SH-SY5Y (cell line): ENCODE data around the gene LCE3E.

Source experiments
- GATA2 ChIP-seq: IDR thresholded peaks from 2 replicates; pipeline ENCODE4 v1.6.1; 2011; ENCODE audit warnings: mild to moderate bottlenecking, low read depth, low read length
- GATA3 ChIP-seq: IDR thresholded peaks from 2 replicates; pipeline ENCODE4 v1.6.1; 2011; ENCODE audit warnings: low read depth, mild to moderate bottlenecking, low read length, moderate library complexity

Gene LCE3E, protein sequence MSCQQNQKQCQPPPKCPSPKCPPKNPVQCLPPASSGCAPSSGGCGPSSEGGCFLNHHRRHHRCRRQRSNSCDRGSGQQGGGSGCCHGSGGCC

GRCh38 chr1:152566681-152567080 lies at the start of gene LCE3E:
Gene LCE3E, minus strand, starts transcription at chr1:152566780. Its CDS starts 572 bp downstream, at chr1:152566208.
- TF ChIP-seq GATA2 (no peak), GATA3 (no peak)

GRCh38 chr1:152613511-152613910 lies 46.9 kb upstream of the LCE3E start, which contains the start of gene LCE3B:
Gene LCE3B, plus strand, starts transcription at chr1:152613811. Its CDS starts 0 bp downstream, at chr1:152613811.
- no peak for TF ChIP-seq GATA2
- no peak for TF ChIP-seq GATA3

DNA sequence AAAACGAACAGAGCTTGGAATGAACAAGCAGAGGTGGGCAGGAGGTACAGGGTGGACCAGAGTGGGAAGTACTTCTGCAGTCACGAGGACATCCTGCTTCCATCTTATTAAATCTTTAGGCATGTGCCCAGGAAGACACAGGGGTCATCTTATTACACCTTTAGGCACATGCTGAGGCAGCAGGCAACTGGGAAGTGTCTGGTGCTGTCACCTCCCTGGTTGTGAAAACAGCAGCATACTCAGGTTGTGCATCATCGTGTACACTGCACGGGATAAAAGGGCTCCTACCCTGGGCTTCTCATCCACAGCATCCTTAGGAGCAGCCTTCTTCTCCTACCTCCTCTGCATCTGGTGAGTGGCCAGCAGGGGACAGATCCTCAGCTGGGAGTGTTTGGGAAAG lies 33.4 kb upstream of the LCE3E start, which contains the start of gene LCE3C:
Gene LCE3C (plus strand): TSS at position 301 of the 400 bp plus-strand sequence. CDS start 498 bp downstream, outside the sequence.
- no peak for TF ChIP-seq GATA3
- no peak for TF ChIP-seq GATA2

DNA sequence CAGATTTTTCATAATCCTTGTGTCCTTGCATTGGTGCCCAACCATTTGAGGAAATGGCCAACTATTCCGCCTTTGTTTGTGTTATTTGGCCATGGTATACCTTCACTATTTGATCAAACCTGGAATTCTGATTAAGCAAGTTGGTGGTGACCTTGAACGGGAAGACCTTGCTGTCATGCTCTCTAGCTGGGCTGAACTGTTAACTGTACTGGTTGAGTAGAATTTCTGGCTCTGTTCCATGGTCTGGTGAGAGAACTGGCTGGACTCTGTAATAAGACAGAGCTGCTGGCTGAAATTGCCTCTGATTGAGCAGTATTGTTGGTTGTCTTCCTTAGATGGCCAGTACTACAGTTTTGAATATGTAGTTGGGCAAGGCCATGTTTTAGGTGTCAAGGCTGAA lies 30.4 kb upstream of the LCE3E start:
- no peak for TF ChIP-seq GATA2
- TF ChIP-seq GATA3 = no peak

GRCh38 chr1:152585586-152585985 lies 19.0 kb upstream of the LCE3E start:
- TF ChIP-seq GATA3 (no peak), GATA2 (no peak)

GRCh38 chr1:152582647-152583046 lies 16.1 kb upstream of the LCE3E start:
- TF ChIP-seq GATA3 (no peak), GATA2 (no peak)

- TF ChIP-seq GATA3 (no peak), GATA2 (no peak)
Measured at GRCh38 chr1:152580433-152580832, 13.9 kb upstream of the LCE3E start, which contains the start of gene LCE3D. Gene LCE3D, minus strand, starts transcription at chr1:152580516. Its CDS starts 580 bp downstream, at chr1:152579936.

GRCh38 chr1:152577168-152577567 lies 10.6 kb upstream of the LCE3E start:
- no peak for TF ChIP-seq GATA3
- no peak for TF ChIP-seq GATA2

DNA sequence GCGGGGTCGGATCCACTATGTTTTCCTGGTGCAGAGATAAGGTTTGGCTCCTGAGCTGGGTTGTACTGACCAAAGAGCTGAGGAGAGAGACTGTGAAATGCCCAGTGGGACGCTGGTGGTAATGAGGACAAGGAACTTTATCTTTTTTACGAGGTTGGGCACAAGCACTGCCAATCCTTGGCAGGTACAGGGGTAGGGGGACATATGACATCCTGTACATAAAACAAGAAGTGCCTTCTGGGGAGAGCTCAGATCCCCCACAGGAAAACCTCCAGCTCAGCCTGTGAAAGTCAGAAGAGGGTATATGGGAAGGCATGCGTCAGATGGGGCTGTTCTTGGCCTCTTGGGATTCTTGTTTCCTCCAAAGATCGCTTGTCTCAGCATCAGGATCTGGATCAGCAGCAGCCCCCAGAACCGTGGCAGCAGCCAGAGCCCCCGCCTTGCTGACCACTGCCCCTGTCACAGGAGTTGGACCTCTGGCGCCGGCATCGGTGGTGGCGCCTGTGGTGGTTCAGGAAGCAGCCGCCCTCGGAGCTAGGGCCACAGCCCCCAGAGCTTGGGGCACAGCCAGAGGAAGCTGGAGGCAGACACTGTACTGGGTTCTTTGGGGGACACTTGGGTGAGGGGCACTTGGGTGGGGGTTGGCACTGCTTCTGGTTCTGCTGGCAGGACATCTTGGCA lies 905 bp downstream of the LCE3E start:
- TF ChIP-seq GATA3 = no peak
- TF ChIP-seq GATA2 = no peak

DNA sequence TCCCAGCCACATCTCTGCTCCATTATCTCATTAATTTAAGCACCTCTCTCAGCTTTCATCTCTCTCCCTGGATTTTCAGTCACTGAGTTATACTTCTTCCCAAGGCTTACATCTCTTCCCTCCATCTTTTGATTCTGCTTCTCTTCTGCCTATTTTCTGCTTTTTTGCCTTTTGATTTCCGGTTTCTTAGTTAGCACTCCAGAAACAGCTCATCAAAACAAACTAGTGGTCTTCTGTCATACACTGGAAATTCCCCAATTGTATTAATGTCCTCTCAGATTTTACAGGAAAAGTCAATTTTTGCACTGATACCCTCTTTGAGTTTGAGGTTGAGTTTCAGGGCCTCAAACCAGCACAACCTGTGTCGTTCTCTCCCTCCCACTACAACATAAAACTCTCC lies 1.5 kb downstream of the LCE3E start:
- TF ChIP-seq GATA2 = no peak
- TF ChIP-seq GATA3 = no peak

GRCh38 chr1:152546704-152547103 lies 19.9 kb downstream of the LCE3E start:
- TF ChIP-seq GATA2 (no peak), GATA3 (no peak)

DNA sequence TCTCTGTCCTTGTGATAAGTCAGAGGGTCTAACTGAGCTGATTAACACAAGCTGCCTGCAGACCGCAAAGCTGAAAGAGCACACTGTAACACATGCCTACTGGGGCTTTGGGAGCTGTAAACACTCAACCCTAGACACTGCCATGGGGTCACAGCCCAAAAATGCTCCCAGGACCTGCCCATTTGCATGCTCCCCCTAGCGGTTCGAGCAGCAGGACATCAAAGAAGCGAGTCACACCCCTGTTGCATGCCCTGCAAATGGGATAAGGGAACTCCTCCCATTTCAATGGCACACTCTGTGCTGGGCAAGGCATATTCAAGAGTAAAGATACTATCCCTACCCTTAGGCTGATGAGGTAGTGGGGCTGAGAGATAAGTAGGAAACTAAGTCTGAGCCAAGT lies 22.8 kb downstream of the LCE3E start:
- no peak for TF ChIP-seq GATA3
- TF ChIP-seq GATA2 = no peak

GRCh38 chr1:152539901-152540300 lies 26.7 kb downstream of the LCE3E start:
- TF ChIP-seq GATA2 (no peak), GATA3 (no peak)

- TF ChIP-seq GATA2 (no peak), GATA3 (no peak)
Measured at GRCh38 chr1:152537496-152537895, 29.1 kb downstream of the LCE3E start.

DNA sequence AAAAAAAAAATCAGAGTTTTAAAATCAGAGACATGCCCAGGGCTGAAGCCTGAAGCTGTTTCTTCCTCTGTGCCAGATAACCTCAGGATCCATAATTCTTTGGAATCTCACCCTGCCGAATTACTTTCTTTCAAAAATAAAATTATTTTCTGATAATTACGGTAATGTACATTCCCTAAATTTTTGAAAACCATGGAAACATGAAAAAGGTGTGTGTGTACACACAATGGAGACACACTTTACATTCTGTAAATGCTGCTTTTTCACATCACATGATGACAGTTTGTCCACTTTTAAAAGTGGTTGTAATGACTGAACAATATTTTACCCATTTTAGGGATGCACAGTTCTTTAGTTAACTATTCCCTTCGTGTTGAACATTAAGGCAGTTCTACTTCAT lies 30.8 kb downstream of the LCE3E start:
- TF ChIP-seq GATA3 (no peak), GATA2 (no peak)

- no peak for TF ChIP-seq GATA2
Measured at GRCh38 chr1:152533327-152533938, 33.1 kb downstream of the LCE3E start.
